ENCODE measurements around the gene PTPRD. TPM values are rescaled to one million over a fixed set of nuclear protein-coding genes. Genes with fewer than 3 reads are reported as not detected.
A peak's percentile ranks its signal among the peaks of the same experiment; 100 is the strongest.

Gene PTPRD
- total and polyA plus RNA-seq, 5 experiments from 2014 or later = not detected

GRCh38 chr9:8905731-8906130, 1707.1 kb downstream of the PTPRD start:
- no peak overlapping the region for H3K27ac Mint-ChIP-seq
- H3K27me3 Mint-ChIP-seq = peaks cover 0 to 4% (median 0%) of the 10 kb centered on the region in 5 donors
- DNase-seq (no peak), ATAC-seq (no peak)
- POLR2A ChIA-PET = no interaction called here
- no peaks in the 10 kb centered on the region for H3K36me3 Mint-ChIP-seq
- no peak overlapping the region for H3K4me3 Mint-ChIP-seq
- H3K9me3 Mint-ChIP-seq = peaks cover 0 to 16% (median 7%) of the 10 kb centered on the region in 9 donors
- H3K4me1 Mint-ChIP-seq = peaks cover 0 to 2% (median 0%) of the 10 kb centered on the region in 4 donors

DNA sequence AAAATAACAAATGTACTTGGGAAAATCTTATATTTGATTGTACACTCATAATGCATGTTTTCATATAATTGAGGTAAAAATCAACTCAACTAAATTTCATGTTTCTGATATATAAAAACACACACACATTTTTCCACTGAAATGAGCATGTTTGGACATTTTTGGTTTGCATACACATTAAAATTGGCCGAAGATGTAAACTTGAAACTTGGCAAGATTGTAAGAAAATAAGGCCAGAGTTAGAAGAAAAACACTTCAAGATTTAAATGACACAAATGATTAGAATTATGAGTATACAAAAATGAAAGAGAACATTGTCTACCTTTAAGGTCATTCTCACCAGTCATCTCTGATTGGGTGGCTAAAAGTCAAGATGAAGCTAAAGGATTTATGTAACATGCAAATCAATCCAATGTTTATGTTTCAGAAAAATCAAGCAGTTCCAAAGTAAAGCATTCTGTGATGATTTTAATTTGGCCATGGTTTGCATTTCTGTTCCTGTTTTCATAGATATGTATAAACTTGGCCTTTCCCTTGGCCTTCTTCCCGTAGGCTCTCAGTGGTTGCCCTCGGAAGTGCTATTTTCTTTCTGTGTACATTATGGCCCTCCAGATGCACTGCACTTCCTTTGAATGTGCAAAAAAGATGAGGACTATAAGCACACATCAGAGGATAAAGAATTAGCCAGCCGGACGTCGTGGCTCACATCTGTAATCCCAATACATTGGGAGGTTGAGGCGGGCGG, 1707.9 kb downstream of the PTPRD start:
- POLR2A ChIA-PET = no interaction called here
- peaks cover 0 to 2% (median 0%) of the 10 kb centered on the region in 4 donors for H3K4me1 Mint-ChIP-seq
- no peak overlapping the region for H3K27ac Mint-ChIP-seq
- H3K36me3 Mint-ChIP-seq = no peaks in the 10 kb centered on the region
- no peak for DNase-seq
- H3K9me3 Mint-ChIP-seq = peaks cover 0 to 16% (median 7%) of the 10 kb centered on the region in 9 donors
- ATAC-seq = no peak
- peaks cover 0 to 4% (median 0%) of the 10 kb centered on the region in 5 donors for H3K27me3 Mint-ChIP-seq
- no peak overlapping the region for H3K4me3 Mint-ChIP-seq

GRCh38 chr9:8903077-8903476, 1709.7 kb downstream of the PTPRD start:
- no peak for DNase-seq
- Mint-ChIP-seq H3K27me3 (no peaks in the 10 kb centered on the region), H3K4me3 (no peak overlapping the region), H3K27ac (no peak overlapping the region), H3K4me1 (no peaks in the 10 kb centered on the region), H3K36me3 (no peaks in the 10 kb centered on the region), H3K9me3 (peaks cover 0 to 11% (median 5%) of the 10 kb centered on the region in 9 donors)
- POLR2A ChIA-PET = no interaction called here
- ATAC-seq = no peak

GRCh38 chr9:8901146-8901545, 1711.7 kb downstream of the PTPRD start:
- Mint-ChIP-seq H3K36me3 (no peaks in the 10 kb centered on the region), H3K4me1 (no peaks in the 10 kb centered on the region), H3K9me3 (no peaks in the 10 kb centered on the region), H3K4me3 (no peak overlapping the region), H3K27me3 (no peaks in the 10 kb centered on the region), H3K27ac (no peak overlapping the region)
- ATAC-seq (no peak), DNase-seq (no peak)
- POLR2A ChIA-PET = no interaction called here

DNA sequence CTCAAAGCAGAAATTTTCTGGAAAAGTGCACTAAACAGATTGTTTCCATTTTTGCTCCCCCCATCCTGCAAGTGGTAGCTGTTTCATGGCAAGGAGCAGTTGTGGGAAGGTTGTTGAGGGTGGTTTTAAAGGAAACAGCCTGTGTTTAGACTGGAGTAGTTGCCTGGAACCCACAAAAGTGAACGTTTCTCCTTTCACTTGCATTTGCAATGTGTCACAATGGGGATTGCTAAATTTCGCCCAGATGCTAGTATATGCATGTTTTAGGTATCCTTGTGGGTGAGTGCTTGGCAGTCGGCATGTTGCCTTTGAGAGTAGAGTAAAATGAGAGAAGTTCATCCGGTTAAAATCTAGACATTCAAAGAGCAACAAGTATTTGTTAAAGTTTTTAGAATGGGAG, 1713.3 kb downstream of the PTPRD start:
- no peaks in the 10 kb centered on the region for H3K9me3 Mint-ChIP-seq
- POLR2A ChIA-PET = no interaction called here
- H3K4me3 Mint-ChIP-seq = no peak overlapping the region
- H3K27ac Mint-ChIP-seq = no peak overlapping the region
- DNase-seq = no peak
- no peaks in the 10 kb centered on the region for H3K27me3 Mint-ChIP-seq
- no peaks in the 10 kb centered on the region for H3K36me3 Mint-ChIP-seq
- ATAC-seq = no peak
- peaks cover 0 to 6% (median under 1%) of the 10 kb centered on the region in 4 donors for H3K4me1 Mint-ChIP-seq

- H3K27me3 Mint-ChIP-seq = peaks cover 0 to 6% (median 0%) of the 10 kb centered on the region in 5 donors
- no peaks in the 10 kb centered on the region for H3K9me3 Mint-ChIP-seq
- peaks cover 0 to 6% (median under 1%) of the 10 kb centered on the region in 4 donors for H3K4me1 Mint-ChIP-seq
- peak in 2 of 10 donors; percentile 1 to 4 for DNase-seq
- H3K36me3 Mint-ChIP-seq = no peaks in the 10 kb centered on the region
- no peak overlapping the region for H3K4me3 Mint-ChIP-seq
- ATAC-seq = no peak
- POLR2A ChIA-PET = no interaction called here
- H3K27ac Mint-ChIP-seq = no peak overlapping the region
Observed at GRCh38 chr9:8895861-8896224, 1717.0 kb downstream of the PTPRD start.

DNA sequence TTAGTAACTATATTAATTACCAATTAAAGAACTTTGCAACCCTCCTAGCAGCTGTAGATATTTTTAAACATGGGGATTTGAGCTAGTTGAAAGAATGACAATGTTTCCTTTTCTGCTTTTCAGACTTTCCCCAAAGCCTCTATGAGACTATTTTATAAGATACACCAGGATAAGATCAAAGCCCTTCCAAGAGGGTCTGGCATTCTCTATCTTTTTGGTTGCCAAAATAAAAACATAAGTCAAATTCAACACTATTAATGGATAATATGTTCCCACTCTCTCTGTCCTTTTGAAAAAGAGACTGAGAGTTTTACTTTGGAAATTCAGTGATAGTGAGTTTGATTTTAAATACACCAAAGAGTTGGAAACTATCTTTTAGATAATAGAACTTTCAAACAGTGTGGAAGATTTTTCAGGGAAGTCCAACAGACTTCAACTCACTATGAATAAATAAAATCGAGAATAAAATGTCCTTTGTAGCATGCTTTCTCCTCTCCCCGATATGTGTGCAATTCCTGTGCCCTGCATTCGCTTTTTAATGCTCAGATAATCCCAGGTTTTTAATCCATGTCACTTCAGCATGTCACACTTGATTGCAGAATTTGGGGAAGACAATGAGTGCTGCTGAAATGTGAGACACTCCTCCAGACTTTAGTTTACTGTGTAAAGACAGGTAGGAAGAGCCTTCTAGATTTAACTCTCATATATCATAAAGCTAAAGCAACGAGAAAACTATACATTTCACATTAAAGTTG, 1717.5 kb downstream of the PTPRD start:
- POLR2A ChIA-PET = no interaction called here
- Mint-ChIP-seq H3K9me3 (no peaks in the 10 kb centered on the region), H3K27me3 (peaks cover 0 to 6% (median 0%) of the 10 kb centered on the region in 5 donors), H3K36me3 (no peaks in the 10 kb centered on the region), H3K4me3 (no peak overlapping the region), H3K27ac (no peak overlapping the region), H3K4me1 (peaks cover 0 to 6% (median under 1%) of the 10 kb centered on the region in 4 donors)
- no peak for ATAC-seq
- no peak for DNase-seq

GRCh38 chr9:8890695-8891094, 1722.1 kb downstream of the PTPRD start:
- POLR2A ChIA-PET = no interaction called here
- Mint-ChIP-seq H3K27ac (no peak overlapping the region), H3K27me3 (peaks cover 0 to 6% (median 0%) of the 10 kb centered on the region in 5 donors), H3K36me3 (no peaks in the 10 kb centered on the region), H3K9me3 (peaks cover 0 to 2% (median 0%) of the 10 kb centered on the region in 9 donors), H3K4me3 (no peak overlapping the region), H3K4me1 (peaks cover 0 to 5% (median under 1%) of the 10 kb centered on the region in 4 donors)
- ATAC-seq (no peak), DNase-seq (no peak)

- POLR2A ChIA-PET = no interaction called here
- ATAC-seq (no peak), DNase-seq (no peak)
- Mint-ChIP-seq H3K4me1 (no peaks in the 10 kb centered on the region), H3K36me3 (no peaks in the 10 kb centered on the region), H3K27ac (no peak overlapping the region), H3K27me3 (peaks cover 0 to 6% (median 0%) of the 10 kb centered on the region in 5 donors), H3K4me3 (no peak overlapping the region), H3K9me3 (peaks cover 0 to 2% (median 0%) of the 10 kb centered on the region in 9 donors)
Observed at GRCh38 chr9:8889100-8889499, 1723.7 kb downstream of the PTPRD start.

DNA sequence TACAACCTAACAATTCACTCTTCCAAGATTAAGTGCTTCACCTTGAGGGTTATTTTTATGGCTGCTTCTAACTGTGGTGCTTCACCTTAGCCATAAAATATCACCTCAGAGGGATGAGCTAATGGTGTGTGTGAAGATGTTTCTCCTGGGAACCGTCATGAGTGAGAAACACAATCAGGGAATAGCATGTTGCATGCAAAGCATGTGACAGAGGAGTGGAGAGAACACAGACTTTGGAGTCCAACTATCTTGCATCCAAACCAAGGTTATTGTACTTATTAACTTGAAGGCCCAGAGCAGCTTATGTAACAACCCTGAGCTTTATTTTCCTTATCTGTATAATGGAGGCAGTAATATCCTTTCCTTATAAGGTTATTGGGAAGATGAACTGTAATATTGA, 1724.2 kb downstream of the PTPRD start:
- Mint-ChIP-seq H3K27me3 (peaks cover 0 to 6% (median 0%) of the 10 kb centered on the region in 5 donors), H3K36me3 (no peaks in the 10 kb centered on the region), H3K4me1 (no peaks in the 10 kb centered on the region), H3K4me3 (no peak overlapping the region), H3K27ac (no peak overlapping the region), H3K9me3 (peaks cover 0 to 2% (median 0%) of the 10 kb centered on the region in 9 donors)
- POLR2A ChIA-PET = no interaction called here
- no peak for DNase-seq
- ATAC-seq = no peak

GRCh38 chr9:8887369-8887768, 1725.4 kb downstream of the PTPRD start:
- Mint-ChIP-seq H3K27me3 (no peaks in the 10 kb centered on the region), H3K36me3 (no peaks in the 10 kb centered on the region), H3K4me1 (no peaks in the 10 kb centered on the region), H3K9me3 (peaks cover 0 to 2% (median 0%) of the 10 kb centered on the region in 9 donors), H3K4me3 (no peak overlapping the region), H3K27ac (no peak overlapping the region)
- POLR2A ChIA-PET = no interaction called here
- no peak for ATAC-seq
- DNase-seq = no peak

DNA sequence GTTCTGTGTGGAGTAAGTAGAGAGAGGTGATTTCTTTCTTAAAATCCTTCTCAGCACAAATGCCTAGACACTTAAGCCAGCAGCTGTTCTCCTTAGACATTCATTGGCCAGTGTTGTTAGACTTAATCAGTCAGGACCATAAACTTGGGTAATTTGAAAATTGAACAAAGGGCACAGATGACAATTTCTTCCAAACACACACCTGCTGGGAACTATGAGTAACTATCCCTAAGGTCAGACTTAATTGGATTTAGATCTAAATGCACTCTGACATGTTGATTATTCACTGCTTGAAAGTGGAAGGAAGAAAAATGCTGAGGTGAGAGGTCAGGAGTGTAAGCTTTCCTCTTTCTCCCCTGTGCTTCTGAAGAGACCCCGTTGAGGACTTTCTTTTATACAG, 1729.5 kb downstream of the PTPRD start:
- POLR2A ChIA-PET = no interaction called here
- no peak for DNase-seq
- no peak for ATAC-seq
- Mint-ChIP-seq H3K27ac (no peak overlapping the region), H3K4me3 (no peak overlapping the region), H3K36me3 (no peaks in the 10 kb centered on the region), H3K27me3 (peaks cover 0 to 9% (median 2%) of the 10 kb centered on the region in 5 donors), H3K9me3 (peaks cover 0 to 2% (median 0%) of the 10 kb centered on the region in 9 donors), H3K4me1 (no peaks in the 10 kb centered on the region)

- Mint-ChIP-seq H3K4me1 (no peaks in the 10 kb centered on the region), H3K27ac (no peak overlapping the region), H3K9me3 (peaks cover 0 to 6% (median 0%) of the 10 kb centered on the region in 9 donors), H3K36me3 (no peaks in the 10 kb centered on the region), H3K4me3 (no peak overlapping the region), H3K27me3 (peaks cover 0 to 17% (median 4%) of the 10 kb centered on the region in 5 donors)
- no peak for ATAC-seq
- POLR2A ChIA-PET = no interaction called here
- DNase-seq = no peak
Observed at GRCh38 chr9:8880060-8880459, 1732.7 kb downstream of the PTPRD start.

Data from naive thymus-derived CD8-positive, alpha-beta T cell (primary cell).